ENCODE results near the gene PIK3CB. TPM values are rescaled to one million over a fixed set of nuclear protein-coding genes. Genes with fewer than 3 reads are reported as not detected.

PIK3CB gene
- total RNA-seq, 2 donors from 2014 or later, result 27.5 to 28.9 TPM

DNA sequence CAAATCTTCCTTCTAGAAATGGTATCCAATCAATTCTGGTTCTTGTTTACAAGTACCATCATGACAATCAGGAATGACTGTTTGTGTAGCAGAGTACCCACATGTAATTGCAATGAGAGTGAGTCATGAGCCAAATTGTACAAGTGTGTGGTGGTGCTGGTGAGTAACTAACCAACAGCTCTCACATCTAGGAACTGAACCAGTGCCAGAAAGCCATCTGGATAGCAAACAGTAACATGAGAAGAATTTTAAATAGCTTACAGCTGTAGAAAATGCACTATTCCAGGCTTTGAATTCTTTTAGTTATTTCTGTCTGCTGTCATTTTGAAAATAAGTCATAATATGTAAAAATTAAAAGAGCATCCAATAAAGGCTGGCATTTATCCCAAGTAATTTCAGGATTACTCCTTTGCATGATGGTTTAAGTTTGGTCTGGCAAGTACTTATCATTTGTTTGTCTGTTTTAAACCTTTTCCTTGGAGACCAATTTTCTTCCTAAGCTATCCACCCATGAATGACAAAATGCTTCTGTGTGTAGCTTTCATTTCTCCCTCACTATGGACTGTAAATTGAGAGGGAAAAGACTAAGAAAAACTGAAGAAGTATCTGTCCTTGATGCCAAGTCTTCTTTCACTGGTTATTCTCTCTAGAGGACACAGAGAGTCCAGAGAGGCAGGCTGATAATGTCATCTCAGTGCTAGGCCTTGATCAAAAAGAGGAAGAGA, 60.0 kb downstream of the PIK3CB start:
- Histone ChIP-seq H3K9me3 (no peaks in the 10 kb centered on the region), H3K36me3 (no peaks in the 10 kb centered on the region), H3K27ac (no peak overlapping the region), H3K27me3 (replicated peaks; ENCODE audit: insufficient read depth) (no peaks in the 10 kb centered on the region), H3K4me3 (no peak overlapping the region), H3K4me1 (replicated peaks) (peaks cover 3% of the 10 kb centered on the region)
- TF ChIP-seq CTCF (IDR thresholded peaks at IDR 0.05) (no peak), POLR2A (IDR thresholded peaks at IDR 0.05) (no peak), POLR2AphosphoS5 (IDR thresholded peaks at IDR 0.05) (no peak)
- DNase-seq (ENCODE audit: low spot score), result peak; percentile 64
- intact Hi-C loops (cut with DNase I), result loop anchor here (10.0 kb wide), 1 partner anchor 60 kb away; the partner anchor contains the start of gene PIK3CB

DNA sequence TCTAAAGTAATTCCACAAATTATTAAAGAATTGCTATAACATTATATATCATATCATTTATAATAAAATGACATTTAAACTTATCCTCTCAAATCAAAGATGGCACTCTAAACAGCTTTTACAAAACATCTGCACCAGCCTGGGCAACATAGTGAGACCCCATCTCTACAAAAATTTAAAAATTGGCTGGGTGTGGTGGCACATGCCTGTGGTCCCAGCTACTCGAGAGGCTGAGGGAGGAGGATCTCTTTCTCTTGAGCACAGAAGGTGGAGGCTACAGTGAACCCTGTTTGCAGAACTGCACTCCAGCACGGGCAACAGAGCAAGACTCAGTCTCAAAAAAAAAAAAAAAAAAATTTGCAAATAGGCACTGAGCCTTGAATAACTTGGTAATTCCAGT, 63.1 kb downstream of the PIK3CB start:
- no peak for DNase-seq (ENCODE audit: low spot score)
- intact Hi-C loops (cut with DNase I), result loop anchor here (10.0 kb wide), 1 partner anchor 63 kb away; the partner anchor contains the start of gene PIK3CB
- Histone ChIP-seq H3K36me3 (no peaks in the 10 kb centered on the region), H3K27me3 (replicated peaks; ENCODE audit: insufficient read depth) (no peaks in the 10 kb centered on the region), H3K9me3 (no peaks in the 10 kb centered on the region), H3K4me3 (no peak overlapping the region), H3K4me1 (replicated peaks) (peaks cover 3% of the 10 kb centered on the region), H3K27ac (no peak overlapping the region)
- WGBS, result 94% methylated on average over 2 of the region's 2 CpGs
- TF ChIP-seq POLR2AphosphoS5 (IDR thresholded peaks at IDR 0.05) (no peak), POLR2A (IDR thresholded peaks at IDR 0.05) (no peak), CTCF (IDR thresholded peaks at IDR 0.05) (no peak)

DNA sequence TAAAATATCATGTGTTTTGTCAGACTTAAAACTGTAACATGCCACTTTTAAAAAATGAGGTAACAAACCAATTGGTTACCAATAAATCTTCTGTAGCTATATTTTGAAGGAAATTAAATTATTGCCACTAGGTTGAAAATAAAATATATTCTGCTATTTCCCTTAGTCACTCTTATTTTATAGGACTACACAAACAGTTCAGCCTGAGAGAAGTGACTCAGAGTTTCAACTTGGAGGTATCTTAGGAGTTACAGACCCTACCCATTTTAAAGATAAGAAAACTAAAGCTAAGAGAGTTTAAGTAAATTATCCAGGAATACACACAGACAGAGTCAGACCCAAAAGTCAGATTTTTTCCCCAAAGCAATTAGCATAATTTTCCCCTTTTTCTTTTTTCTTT, 65.1 kb downstream of the PIK3CB start:
- Histone ChIP-seq H3K27ac (no peak overlapping the region), H3K9me3 (no peaks in the 10 kb centered on the region), H3K36me3 (no peaks in the 10 kb centered on the region), H3K4me3 (no peak overlapping the region), H3K27me3 (replicated peaks; ENCODE audit: insufficient read depth) (no peaks in the 10 kb centered on the region), H3K4me1 (replicated peaks) (no peaks in the 10 kb centered on the region)
- TF ChIP-seq CTCF (IDR thresholded peaks at IDR 0.05), result no peak
- no peak for TF ChIP-seq POLR2AphosphoS5 (IDR thresholded peaks at IDR 0.05)
- TF ChIP-seq POLR2A (IDR thresholded peaks at IDR 0.05), result no peak
- DNase-seq (ENCODE audit: low spot score), result no peak
- intact Hi-C loops (cut with DNase I), result loop anchor here (10.0 kb wide), 1 partner anchor 65 kb away; the partner anchor contains the start of gene PIK3CB

- H3K9me3 ChIP-seq, result no peaks in the 10 kb centered on the region
- no peak for TF ChIP-seq CTCF (IDR thresholded peaks at IDR 0.05)
- no peak for TF ChIP-seq POLR2AphosphoS5 (IDR thresholded peaks at IDR 0.05)
- TF ChIP-seq POLR2A (IDR thresholded peaks at IDR 0.05), result no peak
- no peaks in the 10 kb centered on the region for H3K36me3 ChIP-seq
- H3K4me3 ChIP-seq, result no peak overlapping the region
- DNase-seq (ENCODE audit: low spot score), result no peak
- intact Hi-C loops (cut with DNase I), result no loop called here
- no peaks in the 10 kb centered on the region for H3K27me3 ChIP-seq (replicated peaks; ENCODE audit: insufficient read depth)
- 95% methylated on average over 5 of the region's 5 CpGs for WGBS
- H3K27ac ChIP-seq, result no peak overlapping the region
- H3K4me1 ChIP-seq (replicated peaks), result no peaks in the 10 kb centered on the region
Measured at GRCh38 chr3:138768946-138769345, 65.8 kb downstream of the PIK3CB start.

DNA sequence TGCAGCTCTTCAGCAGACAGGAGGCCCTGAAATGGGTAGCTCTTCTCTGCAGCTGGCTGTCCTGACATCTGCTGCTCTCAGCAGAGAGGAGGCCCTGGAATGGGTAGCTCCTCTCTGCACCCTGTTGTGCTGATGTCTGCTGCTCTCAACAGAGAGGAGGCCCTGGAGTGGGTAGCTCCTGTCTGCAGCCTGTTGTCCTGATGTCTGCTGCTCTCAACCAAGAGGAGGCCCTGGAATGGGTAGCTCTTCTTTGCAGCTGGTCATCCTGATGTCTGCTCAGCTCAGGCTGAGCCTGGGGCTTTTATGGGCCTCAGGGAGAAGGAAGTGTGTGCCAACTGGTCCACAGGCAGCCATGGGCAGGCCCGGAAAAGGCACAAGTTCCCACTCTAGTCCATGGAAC, 66.6 kb downstream of the PIK3CB start:
- no peak for DNase-seq (ENCODE audit: low spot score)
- Histone ChIP-seq H3K27ac (no peak overlapping the region), H3K36me3 (no peaks in the 10 kb centered on the region), H3K9me3 (no peaks in the 10 kb centered on the region), H3K4me3 (no peak overlapping the region), H3K4me1 (replicated peaks) (no peaks in the 10 kb centered on the region), H3K27me3 (replicated peaks; ENCODE audit: insufficient read depth) (no peaks in the 10 kb centered on the region)
- intact Hi-C loops (cut with DNase I), result no loop called here
- TF ChIP-seq POLR2AphosphoS5 (IDR thresholded peaks at IDR 0.05) (no peak), CTCF (IDR thresholded peaks at IDR 0.05) (no peak), POLR2A (IDR thresholded peaks at IDR 0.05) (no peak)
- WGBS, result 100% methylated on average over 1 of the region's 1 CpG

Data from prostate gland (tissue), 2 donors.